HepG2 (cell line): ENCODE measurements around the gene SLCO2A1. TPM values are rescaled to one million over a fixed set of nuclear protein-coding genes. Genes with fewer than 3 reads are reported as not detected.

ENCODE experiments used
- ATAC-seq: fragments of 200-7000 bp; cut with Tn5 transposase; 3 replicates; pipeline ENCODE4 v1.9.1; 2020; ENCODE audit warnings: mild to moderate bottlenecking, moderate library complexity
- BruUV-seq: library from RNA; stranded (reverse); fragments of 400-500 nt; replicated peaks from 2 replicates; lab custom pipeline; 2021; lab: Mats Ljungman, UMichigan
- CTCF ChIA-PET: fragments of 300-600 bp; formaldehyde crosslinking; extraction: SDS; loops from one replicate; lab custom pipeline; 2021; ENCODE audit warnings: low total read pairs, inconsistent platforms, low intra/inter-chr PET ratio; lab: Yijun Ruan, JAX
- POLR2A ChIA-PET: fragments of 350-600 bp; sonication (Branson Sonifier 250); formaldehyde crosslinking; loops from one replicate; lab custom pipeline; 2020; ENCODE audit warnings: antibody characterized with exemption, inconsistent platforms; lab: Yijun Ruan, JAX
- DNase-seq: peaks from one replicate; pipeline ENCODE4 v3.0.0-alpha.2; 2015; ENCODE audit warnings: low spot score
- FAIRE-seq: peaks from 3 replicates; lab custom pipeline; 2011; peaks lifted over from hg19 to GRCh38; lab: Jason Lieb, UNC
- H2AFZ ChIP-seq: one replicate; pipeline ENCODE4 v1.6.1; 2011; ENCODE audit warnings: low read length, inconsistent platforms
- H3K27ac ChIP-seq: fragments of 300-600 bp; 3 replicates; pipeline ENCODE4 v1.8.0; 2011; ENCODE audit warnings: mixed run types, mild to moderate bottlenecking, mixed read lengths, low read length, inconsistent platforms; ENCODE audit not compliant: insufficient read depth; ENCODE audit errors: extremely low read length
- H3K27me3 ChIP-seq, 2 experiments: fragments of 200-600 bp in 1 of 2; 2 replicates in 1 of 2; 3 replicates in 1 of 2; pipeline versions ENCODE4 v1.6.0 to v1.8.0; 2011; ENCODE audit warnings: low read length in 2 of 2, mild to moderate bottlenecking in 2 of 2, moderate library complexity in 2 of 2, inconsistent platforms in 1 of 2; ENCODE audit not compliant: insufficient read depth in 2 of 2, control insufficient read depth in 1 of 2
- H3K36me3 ChIP-seq, 2 experiments: fragments of 200-600 bp in 1 of 2; replicated peaks in 1 of 2; 2 replicates in 1 of 2; 3 replicates in 1 of 2; pipeline versions ENCODE4 v1.5.1 to v1.8.0; 2011; ENCODE audit warnings: low read length in 2 of 2, inconsistent platforms in 1 of 2; ENCODE audit not compliant: insufficient read depth in 2 of 2, control insufficient read depth in 1 of 2
- H3K4me1 ChIP-seq: 2 replicates; pipeline ENCODE4 v1.5.1; 2012; ENCODE audit warnings: low read length, inconsistent platforms; ENCODE audit not compliant: insufficient read depth
- H3K4me2 ChIP-seq: 2 replicates; pipeline ENCODE4 v1.6.0; 2011; ENCODE audit warnings: low read depth, low read length, inconsistent platforms
- H3K4me3 ChIP-seq, 3 experiments: fragments of 200-600 bp in 1 of 3; sonication (generic), shearing (Covaris generic) in 1 of 3; replicated peaks in 1 of 3; 2 replicates each; pipeline ENCODE4 v1.5.1; 2011 to 2016; ENCODE audit warnings: low read length in 3 of 3, inconsistent platforms in 2 of 3, low read depth in 2 of 3, mild to moderate bottlenecking in 2 of 3, control low read depth in 1 of 3, mixed read lengths in 1 of 3; ENCODE audit not compliant: insufficient read depth in 1 of 3
- H3K79me2 ChIP-seq: one replicate; pipeline ENCODE4 v1.6.1; 2011; ENCODE audit warnings: low read length, inconsistent platforms; ENCODE audit not compliant: insufficient read depth
- H3K9ac ChIP-seq: 2 replicates; pipeline ENCODE4 v1.6.0; 2011; ENCODE audit warnings: mild to moderate bottlenecking, low read depth, low read length, inconsistent platforms; ENCODE audit not compliant: insufficient read depth
- H3K9me3 ChIP-seq: 2 replicates; pipeline ENCODE4 v1.5.1; 2012; ENCODE audit warnings: mild to moderate bottlenecking, low read length
- H4K20me1 ChIP-seq: 2 replicates; pipeline ENCODE4 v1.6.0; 2011; ENCODE audit warnings: inconsistent platforms, mild to moderate bottlenecking, low read length, moderate library complexity; ENCODE audit not compliant: insufficient read depth
- CBX5 ChIP-seq: sonication (generic); formaldehyde crosslinking; IDR thresholded peaks from 2 replicates; pipeline ENCODE4 v1.4.0; 2020; ENCODE audit warnings: missing genetic modification reagents, borderline replicate concordance
- KLF16 ChIP-seq, 2 experiments: sonication (generic) in 1 of 2; formaldehyde crosslinking in 1 of 2; IDR thresholded peaks; 2 replicates each; pipeline versions ENCODE4 v1.6.1 to v1.8.0; 2016 to 2023; ENCODE audit warnings: missing genetic modification reagents in 2 of 2, missing compliant biosample characterization in 1 of 2
- NFE2L2 ChIP-seq: fragments of 150-350 bp; IDR thresholded peaks from 2 replicates; pipeline ENCODE4 v1.6.1; 2014; ENCODE audit warnings: low read length
- PAX8 ChIP-seq: sonication (generic); formaldehyde crosslinking; IDR thresholded peaks from 2 replicates; pipeline ENCODE4 v1.8.0; 2022; ENCODE audit warnings: mild to moderate bottlenecking, missing genetic modification reagents, borderline replicate concordance
- PCBP1 ChIP-seq: fragments of 200-400 bp; formaldehyde crosslinking; IDR thresholded peaks from 2 replicates; pipeline ENCODE4 v1.6.1; 2017; ENCODE audit warnings: mild to moderate bottlenecking, low read depth, low read length, borderline replicate concordance
- ZNF180 ChIP-seq: sonication (generic); formaldehyde crosslinking; IDR thresholded peaks from 2 replicates; pipeline ENCODE4 v1.4.0; 2020; ENCODE audit warnings: low read depth, missing genetic modification reagents, borderline replicate concordance
- ZNF230 ChIP-seq: sonication (generic); formaldehyde crosslinking; IDR thresholded peaks from 2 replicates; pipeline ENCODE4 v1.4.0; 2020; ENCODE audit warnings: mild to moderate bottlenecking, missing genetic modification reagents
- ZNF263 ChIP-seq: sonication (generic); formaldehyde crosslinking; IDR thresholded peaks from 2 replicates; pipeline ENCODE4 v1.4.0; 2020; ENCODE audit warnings: missing genetic modification reagents
- in situ Hi-C: cut with HindIII; loops from 2 replicates; pipeline ENCODE4 v1.10.0; 2017; ENCODE audit warnings: low pct_unique_long_range_greater_than_20kb; ENCODE audit not compliant: extremely low pct_ligation_motif_present
- intact Hi-C: fragments of 100-400 bp; cut with micrococcal nuclease; formaldehyde crosslinking; loops from one replicate; pipeline ENCODE4 v1.10.0; 2022; ENCODE audit not compliant: unreplicated experiment
- polyA plus RNA-seq, 8 experiments: library from polyadenylated mRNA; depleted of rRNA in 3 of 8; stranded (reverse) in 7 of 8; unstranded in 1 of 8; fragments of >200 nt; fragmentation: Illumina TruSeq in 4 of 8; extraction: Trizol in 4 of 8; gene quantifications; 2 replicates each; pipeline versions ENCODE4 v1.2.1 to v1.2.3, GENCODE V29; 2011 to 2016; ENCODE audit warnings: low read depth in 4 of 8, missing spikeins in 1 of 8, mixed read lengths in 1 of 8; ENCODE audit not compliant: insufficient read depth in 1 of 8
- total RNA-seq, 5 experiments: library from RNA; depleted of rRNA; stranded (reverse); fragments of >200 nt; fragmentation: Illumina TruSeq; extraction: Trizol; gene quantifications; 2 replicates each; pipeline ENCODE4 v1.2.3, GENCODE V29; 2016; ENCODE audit warnings: low read depth in 1 of 5
- TF ChIP-seq, protein P1 (sequence below): sonication (generic); formaldehyde crosslinking; conservative IDR thresholded peaks from 2 replicates; pipeline ENCODE4 v1.4.0; 2020; ENCODE audit warnings: mild to moderate bottlenecking, missing genetic modification reagents, moderate library complexity
- TF ChIP-seq, protein P2 (sequence below): sonication (generic); formaldehyde crosslinking; IDR thresholded peaks from 2 replicates; pipeline ENCODE4 v1.4.0; 2020; ENCODE audit warnings: mild to moderate bottlenecking, missing genetic modification reagents
- TF ChIP-seq, protein P3 (sequence below): sonication (generic); formaldehyde crosslinking; IDR thresholded peaks from 2 replicates; pipeline ENCODE4 v1.4.0; 2020; ENCODE audit warnings: mild to moderate bottlenecking, missing genetic modification reagents

SLCO2A1 gene
- total and polyA plus RNA-seq, 2 of the 13 experiments (the other 11 are each of a cell fraction or from before 2014, with no cell fraction given) = 0.04 TPM; not detected in 1

DNA sequence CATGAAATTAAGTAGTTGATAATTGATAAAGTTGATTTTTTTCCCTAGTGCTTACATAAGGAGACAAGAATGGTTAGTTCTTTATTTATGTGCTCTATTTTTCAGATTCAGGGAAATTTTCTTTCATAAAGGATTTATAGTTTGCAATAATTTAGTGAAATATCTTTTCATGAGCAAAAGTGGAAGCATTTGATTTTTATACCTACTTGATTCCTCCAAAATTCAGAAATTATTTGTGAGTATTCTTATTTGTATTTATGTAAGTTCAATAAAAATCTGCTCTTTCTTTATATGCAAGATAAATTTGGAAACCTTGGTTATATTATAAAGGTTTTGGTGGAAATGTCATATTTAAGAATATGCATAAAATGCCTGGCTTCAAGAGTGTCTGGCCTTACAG, 14.7 kb upstream of the SLCO2A1 start:
- no peak overlapping the region for H3K9ac ChIP-seq
- peaks cover 6% of the 10 kb centered on the region for H3K4me1 ChIP-seq
- H3K36me3 ChIP-seq = no peaks in the 10 kb centered on the region
- intact Hi-C loops = no loop called here
- DNase-seq = no peak
- ChIA-PET CTCF (no interaction called here), POLR2A (no interaction called here)
- no peak overlapping the region for H3K4me2 ChIP-seq
- no peak for ATAC-seq
- no peaks in the 10 kb centered on the region for H3K79me2 ChIP-seq
- no TSS peak for BruUV-seq
- H3K4me3 ChIP-seq = no peak overlapping the region
- TF ChIP-seq KLF16 (CRISPR knock-in tag; IDR thresholded peaks at IDR 0.05) = no peak
- no peak for TF ChIP-seq ZNF230 (CRISPR knock-in tag)
- no peak for TF ChIP-seq ZNF180 (CRISPR knock-in tag)
- no peak for TF ChIP-seq PCBP1
- no peak for TF ChIP-seq PAX8 (CRISPR knock-in tag)
- TF ChIP-seq, protein P1, sequence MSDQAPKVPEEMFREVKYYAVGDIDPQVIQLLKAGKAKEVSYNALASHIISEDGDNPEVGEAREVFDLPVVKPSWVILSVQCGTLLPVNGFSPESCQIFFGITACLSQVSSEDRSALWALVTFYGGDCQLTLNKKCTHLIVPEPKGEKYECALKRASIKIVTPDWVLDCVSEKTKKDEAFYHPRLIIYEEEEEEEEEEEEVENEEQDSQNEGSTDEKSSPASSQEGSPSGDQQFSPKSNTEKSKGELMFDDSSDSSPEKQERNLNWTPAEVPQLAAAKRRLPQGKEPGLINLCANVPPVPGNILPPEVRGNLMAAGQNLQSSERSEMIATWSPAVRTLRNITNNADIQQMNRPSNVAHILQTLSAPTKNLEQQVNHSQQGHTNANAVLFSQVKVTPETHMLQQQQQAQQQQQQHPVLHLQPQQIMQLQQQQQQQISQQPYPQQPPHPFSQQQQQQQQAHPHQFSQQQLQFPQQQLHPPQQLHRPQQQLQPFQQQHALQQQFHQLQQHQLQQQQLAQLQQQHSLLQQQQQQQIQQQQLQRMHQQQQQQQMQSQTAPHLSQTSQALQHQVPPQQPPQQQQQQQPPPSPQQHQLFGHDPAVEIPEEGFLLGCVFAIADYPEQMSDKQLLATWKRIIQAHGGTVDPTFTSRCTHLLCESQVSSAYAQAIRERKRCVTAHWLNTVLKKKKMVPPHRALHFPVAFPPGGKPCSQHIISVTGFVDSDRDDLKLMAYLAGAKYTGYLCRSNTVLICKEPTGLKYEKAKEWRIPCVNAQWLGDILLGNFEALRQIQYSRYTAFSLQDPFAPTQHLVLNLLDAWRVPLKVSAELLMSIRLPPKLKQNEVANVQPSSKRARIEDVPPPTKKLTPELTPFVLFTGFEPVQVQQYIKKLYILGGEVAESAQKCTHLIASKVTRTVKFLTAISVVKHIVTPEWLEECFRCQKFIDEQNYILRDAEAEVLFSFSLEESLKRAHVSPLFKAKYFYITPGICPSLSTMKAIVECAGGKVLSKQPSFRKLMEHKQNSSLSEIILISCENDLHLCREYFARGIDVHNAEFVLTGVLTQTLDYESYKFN (CRISPR knock-in tag) = no peak
- TF ChIP-seq, protein P2, sequence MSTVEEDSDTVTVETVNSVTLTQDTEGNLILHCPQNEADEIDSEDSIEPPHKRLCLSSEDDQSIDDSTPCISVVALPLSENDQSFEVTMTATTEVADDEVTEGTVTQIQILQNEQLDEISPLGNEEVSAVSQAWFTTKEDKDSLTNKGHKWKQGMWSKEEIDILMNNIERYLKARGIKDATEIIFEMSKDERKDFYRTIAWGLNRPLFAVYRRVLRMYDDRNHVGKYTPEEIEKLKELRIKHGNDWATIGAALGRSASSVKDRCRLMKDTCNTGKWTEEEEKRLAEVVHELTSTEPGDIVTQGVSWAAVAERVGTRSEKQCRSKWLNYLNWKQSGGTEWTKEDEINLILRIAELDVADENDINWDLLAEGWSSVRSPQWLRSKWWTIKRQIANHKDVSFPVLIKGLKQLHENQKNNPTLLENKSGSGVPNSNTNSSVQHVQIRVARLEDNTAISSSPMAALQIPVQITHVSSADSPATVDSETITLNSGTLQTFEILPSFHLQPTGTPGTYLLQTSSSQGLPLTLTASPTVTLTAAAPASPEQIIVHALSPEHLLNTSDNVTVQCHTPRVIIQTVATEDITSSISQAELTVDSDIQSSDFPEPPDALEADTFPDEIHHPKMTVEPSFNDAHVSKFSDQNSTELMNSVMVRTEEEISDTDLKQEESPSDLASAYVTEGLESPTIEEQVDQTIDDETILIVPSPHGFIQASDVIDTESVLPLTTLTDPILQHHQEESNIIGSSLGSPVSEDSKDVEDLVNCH (CRISPR knock-in tag) = no peak
- TF ChIP-seq ZNF263 = no peak
- TF ChIP-seq CBX5 = no peak
- TF ChIP-seq, protein P3, sequence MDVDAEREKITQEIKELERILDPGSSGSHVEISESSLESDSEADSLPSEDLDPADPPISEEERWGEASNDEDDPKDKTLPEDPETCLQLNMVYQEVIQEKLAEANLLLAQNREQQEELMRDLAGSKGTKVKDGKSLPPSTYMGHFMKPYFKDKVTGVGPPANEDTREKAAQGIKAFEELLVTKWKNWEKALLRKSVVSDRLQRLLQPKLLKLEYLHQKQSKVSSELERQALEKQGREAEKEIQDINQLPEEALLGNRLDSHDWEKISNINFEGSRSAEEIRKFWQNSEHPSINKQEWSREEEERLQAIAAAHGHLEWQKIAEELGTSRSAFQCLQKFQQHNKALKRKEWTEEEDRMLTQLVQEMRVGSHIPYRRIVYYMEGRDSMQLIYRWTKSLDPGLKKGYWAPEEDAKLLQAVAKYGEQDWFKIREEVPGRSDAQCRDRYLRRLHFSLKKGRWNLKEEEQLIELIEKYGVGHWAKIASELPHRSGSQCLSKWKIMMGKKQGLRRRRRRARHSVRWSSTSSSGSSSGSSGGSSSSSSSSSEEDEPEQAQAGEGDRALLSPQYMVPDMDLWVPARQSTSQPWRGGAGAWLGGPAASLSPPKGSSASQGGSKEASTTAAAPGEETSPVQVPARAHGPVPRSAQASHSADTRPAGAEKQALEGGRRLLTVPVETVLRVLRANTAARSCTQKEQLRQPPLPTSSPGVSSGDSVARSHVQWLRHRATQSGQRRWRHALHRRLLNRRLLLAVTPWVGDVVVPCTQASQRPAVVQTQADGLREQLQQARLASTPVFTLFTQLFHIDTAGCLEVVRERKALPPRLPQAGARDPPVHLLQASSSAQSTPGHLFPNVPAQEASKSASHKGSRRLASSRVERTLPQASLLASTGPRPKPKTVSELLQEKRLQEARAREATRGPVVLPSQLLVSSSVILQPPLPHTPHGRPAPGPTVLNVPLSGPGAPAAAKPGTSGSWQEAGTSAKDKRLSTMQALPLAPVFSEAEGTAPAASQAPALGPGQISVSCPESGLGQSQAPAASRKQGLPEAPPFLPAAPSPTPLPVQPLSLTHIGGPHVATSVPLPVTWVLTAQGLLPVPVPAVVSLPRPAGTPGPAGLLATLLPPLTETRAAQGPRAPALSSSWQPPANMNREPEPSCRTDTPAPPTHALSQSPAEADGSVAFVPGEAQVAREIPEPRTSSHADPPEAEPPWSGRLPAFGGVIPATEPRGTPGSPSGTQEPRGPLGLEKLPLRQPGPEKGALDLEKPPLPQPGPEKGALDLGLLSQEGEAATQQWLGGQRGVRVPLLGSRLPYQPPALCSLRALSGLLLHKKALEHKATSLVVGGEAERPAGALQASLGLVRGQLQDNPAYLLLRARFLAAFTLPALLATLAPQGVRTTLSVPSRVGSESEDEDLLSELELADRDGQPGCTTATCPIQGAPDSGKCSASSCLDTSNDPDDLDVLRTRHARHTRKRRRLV = no peak
- no peak for TF ChIP-seq NFE2L2
- no peaks in the 10 kb centered on the region for H3K9me3 ChIP-seq
- no peaks in the 10 kb centered on the region for H3K27me3 ChIP-seq
- in situ Hi-C loops = loop anchor here (10.0 kb wide), 1 partner anchor 110 kb away; no protein-coding TSS in a partner anchor
- no peak overlapping the region for H2AFZ ChIP-seq
- H4K20me1 ChIP-seq = no peaks in the 10 kb centered on the region
- H3K27ac ChIP-seq = no peak overlapping the region
- no peak for FAIRE-seq
